Putamen (tissue), 1 donor: ENCODE results near the gene MTFP1.
"Not testable (repeated sequence)": the region's sequence is repeated elsewhere in the genome, so short reads cannot be mapped to it uniquely, and the experiment has no call there.

Experiments used
- DNase-seq: peaks from one replicate; pipeline ENCODE4 v3.0.0-alpha.2; 2016; ENCODE audit warnings: low spot score

Gene MTFP1

DNA sequence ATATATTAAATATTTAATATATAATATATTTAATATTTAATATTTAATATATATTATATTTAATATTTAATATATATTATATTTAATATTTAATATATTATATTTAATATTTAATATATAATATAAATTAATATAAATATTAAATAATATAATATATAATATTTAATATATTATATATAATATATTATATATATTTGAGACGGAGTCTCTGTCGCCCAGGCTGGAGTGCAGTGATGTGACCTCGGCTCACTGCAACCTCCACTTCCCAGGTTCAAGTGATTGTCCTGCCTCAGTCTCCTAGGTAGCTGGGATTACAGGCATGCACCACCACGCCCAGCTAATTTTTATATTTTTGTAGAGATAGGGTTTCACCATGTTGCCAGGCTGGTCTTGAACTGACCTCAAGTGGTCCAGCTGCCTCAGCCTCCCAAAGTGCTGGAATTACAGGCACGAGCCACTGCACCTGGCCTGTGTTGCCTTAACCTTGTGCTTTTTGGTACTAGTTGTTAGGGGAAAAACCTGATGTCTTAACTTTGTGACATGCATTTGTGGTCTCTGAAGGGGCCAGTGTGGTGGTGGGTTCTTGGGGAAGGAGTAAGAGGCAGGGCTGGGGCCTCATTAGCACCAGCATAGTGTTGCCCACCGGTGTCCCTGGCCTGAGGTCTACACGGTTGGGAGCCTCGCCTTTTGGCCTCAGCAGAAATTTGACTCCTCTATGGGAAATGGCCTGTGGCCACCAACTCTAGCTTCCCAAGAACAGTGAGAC, 29.7 kb downstream of the MTFP1 start:
- DNase-seq = no peak

DNA sequence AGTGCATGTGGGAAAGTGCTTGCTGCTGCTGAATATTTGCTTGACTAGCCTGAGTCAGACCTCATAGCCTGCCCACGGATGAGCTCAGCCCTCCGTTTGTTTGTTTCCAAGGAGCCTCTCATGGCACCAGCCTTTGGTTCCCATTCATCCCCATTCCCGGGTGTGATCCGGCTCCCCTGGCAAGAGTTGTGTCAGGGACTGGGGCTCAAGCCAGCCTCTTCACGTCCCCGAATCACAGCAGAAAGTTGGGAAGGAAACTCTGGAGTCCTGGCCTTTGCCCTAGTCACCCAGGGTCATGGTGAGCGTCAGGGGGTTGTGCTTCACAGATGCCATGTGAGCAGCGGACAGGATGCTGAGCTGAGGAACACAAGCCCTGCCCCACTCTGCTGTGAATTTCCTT, 32.4 kb downstream of the MTFP1 start:
- DNase-seq = no peak

DNA sequence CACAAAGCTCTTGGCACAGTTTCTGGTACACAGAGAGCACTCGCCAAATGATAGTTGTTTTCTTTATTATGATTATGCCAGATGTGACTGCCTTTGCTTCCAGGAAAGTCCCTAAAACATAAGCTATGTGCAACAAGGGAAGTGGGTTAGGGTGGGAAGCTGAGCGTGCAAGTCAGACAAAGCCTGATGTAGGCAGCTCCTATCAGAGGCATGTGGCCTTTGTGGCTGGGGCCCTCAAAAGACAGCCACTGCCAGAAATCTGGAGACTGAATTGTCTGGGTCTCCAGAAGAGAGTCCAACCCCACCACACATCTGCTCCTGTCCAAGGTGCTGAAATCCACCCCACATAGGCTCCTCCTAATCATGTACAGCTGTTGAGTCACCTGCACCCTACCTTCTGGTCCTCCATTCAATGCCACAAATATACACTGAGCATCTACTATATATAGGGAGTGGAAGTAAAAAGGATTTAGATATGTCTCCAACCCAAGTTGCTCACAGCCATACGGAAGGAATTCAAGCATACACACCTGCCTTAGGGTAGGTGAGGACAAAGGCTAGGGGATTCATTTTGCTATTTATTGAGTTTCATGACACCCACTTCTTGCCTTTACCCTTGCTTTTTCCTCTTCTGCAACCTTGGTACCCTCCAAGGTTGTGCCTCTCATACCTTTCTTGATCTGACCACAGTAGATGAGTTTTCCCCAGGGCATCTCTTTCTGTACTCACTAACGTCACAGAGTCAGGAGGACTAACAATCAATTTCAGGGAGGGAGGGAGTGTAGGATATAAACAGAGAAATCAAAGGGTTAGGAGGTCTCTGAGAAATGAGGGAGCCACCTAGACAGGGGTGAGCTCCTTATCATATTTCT, 33.8 kb downstream of the MTFP1 start:
- DNase-seq = no peak

DNA sequence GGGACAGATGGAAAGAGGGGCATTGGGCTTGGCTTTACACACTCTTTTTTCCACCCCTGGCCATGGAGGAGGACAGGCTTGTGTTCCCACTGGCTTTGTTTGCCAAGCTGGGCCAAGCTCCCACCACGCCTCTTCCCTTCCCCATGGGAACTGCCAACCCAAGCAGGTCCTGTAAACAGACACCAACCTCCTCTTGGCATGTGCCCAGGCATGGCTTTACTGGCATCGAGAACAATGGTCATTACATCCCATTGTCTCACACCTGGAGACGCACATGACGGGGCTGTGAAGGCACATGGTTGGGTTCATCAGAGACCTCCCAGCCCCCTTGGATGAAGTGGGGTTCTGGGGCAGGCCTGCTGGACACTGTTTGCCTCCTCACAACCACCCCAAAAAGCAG, 34.6 kb downstream of the MTFP1 start:
- DNase-seq = no peak

DNA sequence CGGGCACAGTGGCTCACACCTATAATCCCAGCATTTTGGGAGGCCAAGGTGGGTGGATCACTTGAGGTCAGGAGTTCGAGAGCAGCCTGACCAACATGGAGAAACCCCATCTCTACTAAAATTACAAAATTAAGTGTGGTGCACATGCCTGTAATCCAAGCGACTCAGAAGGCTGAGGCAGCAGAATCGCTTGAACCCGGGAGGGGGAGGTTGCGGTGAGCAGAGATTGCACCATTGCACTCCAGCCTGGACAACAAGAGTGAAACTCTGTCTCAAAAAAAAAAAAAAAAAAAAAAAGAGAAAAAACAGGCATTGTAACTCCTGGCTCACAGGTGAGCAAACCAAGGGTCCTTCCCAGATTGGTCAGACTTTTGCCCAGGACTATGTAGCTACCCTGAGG, 35.0 kb downstream of the MTFP1 start:
- DNase-seq = not testable (repeated sequence)

DNA sequence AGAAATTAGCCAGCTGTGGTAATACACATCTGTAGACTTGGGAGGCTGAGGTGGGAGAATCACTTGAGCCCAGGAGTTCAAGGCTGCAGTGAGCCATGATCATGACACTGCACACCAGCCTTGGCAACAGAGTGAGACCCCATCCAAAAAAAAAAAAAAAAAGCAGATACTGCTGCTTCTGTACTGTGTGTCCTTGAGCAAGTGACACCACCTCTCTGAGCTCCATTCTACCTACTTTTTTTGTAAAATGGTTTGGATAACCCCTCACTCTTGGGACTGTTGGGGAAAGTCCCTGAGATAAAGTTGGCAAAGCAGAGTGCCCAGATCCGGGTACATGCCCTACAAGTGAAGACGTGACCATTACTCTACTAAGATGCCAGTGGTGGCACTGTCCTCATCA, 43.6 kb downstream of the MTFP1 start:
- no peak for DNase-seq

DNA sequence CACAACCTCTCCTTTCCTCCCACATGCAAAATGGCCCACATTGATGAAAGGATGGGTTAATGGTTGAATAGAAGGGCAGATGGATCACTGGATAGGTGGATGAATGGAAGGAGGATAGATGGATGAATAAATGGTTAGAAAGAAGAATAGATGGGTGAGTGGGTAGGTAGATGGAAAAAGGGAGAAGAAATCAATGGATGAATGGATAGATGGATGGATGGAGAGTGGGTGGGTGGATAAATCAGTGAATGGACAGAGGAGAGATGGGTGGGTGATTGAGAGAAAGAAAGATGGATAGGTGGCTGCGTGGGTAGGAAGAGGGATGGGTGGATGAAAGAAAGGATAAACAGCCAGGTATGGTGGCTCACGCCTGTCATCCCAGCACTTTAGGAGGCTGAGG, 45.1 kb downstream of the MTFP1 start:
- DNase-seq = no peak

DNA sequence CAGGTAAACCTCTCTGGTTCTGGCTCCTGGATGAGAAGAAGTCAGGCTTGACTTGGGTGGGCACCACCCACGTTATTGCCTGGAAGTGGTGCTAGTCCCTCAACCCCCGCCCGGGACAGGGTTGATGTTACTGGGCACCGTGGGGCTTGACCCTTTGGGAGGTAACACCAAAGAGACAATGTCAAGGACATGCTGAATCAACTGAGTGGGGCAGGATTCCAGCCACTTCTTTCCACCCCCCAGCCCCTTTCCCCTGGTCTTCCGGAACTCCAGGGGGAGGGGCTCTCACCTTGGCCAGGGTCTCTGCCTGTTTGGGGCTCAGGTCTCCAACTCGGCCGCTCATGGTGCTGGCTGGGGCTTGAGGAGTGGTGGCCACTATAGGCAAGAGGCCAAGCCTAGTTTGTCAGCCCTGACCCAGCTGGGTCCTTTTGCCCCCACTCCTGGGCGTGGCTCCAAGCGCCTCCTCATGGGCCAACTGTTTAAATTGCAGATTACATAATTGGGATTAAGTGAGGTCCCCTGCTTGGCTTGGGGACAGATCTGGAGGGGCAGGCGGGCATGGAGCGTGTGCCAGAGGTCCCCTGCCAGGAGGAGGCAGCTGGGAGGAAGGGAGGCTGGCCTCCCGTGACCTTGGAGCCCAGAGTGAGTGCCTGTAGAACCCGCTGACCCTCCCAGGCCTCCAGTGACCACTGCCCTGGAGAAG, 46.2 kb downstream of the MTFP1 start, which contains the start of gene SEC14L3:
SEC14L3 (minus strand) TSS at position 402 of the 703 bp plus-strand sequence; CDS start at position 343, 59 bp downstream.
- no peak for DNase-seq

DNA sequence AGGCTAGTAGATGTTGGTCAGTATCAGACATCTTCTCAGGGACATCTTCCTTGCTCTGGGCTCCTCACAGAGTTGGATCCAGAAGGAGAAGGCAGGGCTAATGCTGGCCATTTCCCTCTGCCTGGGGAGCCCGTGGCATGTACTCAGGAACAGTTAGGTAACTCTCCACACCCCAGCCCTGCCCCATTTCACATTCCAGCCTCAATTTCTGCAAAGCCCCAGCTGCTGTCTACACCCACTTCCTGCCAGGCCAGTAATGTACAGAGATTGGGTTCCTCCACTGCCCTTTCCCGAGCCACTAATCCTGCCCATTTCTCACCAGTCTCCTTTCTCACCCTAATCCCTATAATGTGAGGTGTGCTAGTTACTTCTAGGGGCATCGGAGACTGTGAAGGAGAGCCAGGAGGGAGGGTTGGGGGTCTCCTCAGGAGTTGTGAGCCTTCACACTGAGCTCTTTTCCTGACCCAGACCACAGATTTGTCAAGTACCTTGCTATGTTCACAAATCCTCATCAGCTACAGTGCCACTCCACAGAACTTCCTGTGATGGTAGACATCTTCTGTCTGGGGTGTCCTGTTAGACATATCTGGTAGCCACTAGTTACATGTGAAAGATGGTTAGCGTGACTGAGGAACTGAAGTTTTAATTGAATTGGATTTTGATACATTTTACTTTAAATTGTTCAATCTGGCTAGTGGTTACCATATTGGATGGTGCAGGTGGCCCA, 47.6 kb downstream of the MTFP1 start:
- no peak for DNase-seq

GRCh38 chr22:30474121-30474520, 48.6 kb downstream of the MTFP1 start:
- DNase-seq = no peak

DNA sequence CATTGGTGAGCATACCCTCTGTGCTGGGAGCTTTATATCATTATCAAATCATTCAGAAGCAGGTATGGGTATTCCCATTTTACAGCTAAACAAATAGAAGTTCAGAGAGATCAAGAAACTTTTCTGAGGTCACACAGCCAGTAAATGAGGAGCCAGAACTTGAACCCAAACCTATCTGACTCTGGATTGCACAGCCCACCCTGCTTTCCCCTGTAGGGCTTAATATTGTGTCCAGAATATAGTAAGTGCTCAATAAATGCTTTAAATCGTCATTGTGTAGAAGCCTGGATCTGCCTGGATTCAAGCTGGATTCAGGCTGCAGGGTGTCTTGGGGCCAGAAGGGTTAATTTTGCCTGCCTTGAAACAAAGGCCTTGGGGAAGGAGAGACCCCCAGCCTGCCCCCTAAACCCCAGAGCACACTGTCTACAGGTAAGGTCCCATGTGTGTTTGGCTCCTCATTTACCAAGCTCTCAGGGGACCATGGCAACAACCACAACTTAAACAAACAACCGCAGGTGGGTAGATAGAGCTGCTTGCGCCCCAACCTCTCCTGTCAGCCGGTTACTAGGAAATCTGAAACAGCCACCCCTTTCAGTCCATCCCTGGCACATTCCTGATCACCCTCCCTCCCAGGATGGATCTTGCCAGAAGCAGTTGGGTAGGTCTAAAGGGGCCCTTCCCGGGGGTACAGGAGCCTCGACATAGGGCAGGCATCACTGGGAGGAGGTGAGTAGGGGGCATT, 49.3 kb downstream of the MTFP1 start:
- no peak for DNase-seq
